Parathyroid adenoma (tissue), 2 donors: ENCODE data around the gene ARHGEF33.

Experiments
- H2AFZ ChIP-seq: fragments of 300-600 bp; sonication (generic); one replicate; pipeline ENCODE4 v1.7.0; 2017; ENCODE audit warnings: antibody characterized with exemption, mild to moderate bottlenecking
- H3K27ac ChIP-seq: fragments of 300-600 bp; sonication (generic); one replicate; pipeline ENCODE4 v1.7.0; 2017
- H3K27me3 ChIP-seq: fragments of 300-600 bp; sonication (generic); one replicate; pipeline ENCODE4 v1.7.0; 2017; ENCODE audit warnings: low read length; ENCODE audit not compliant: control insufficient read depth, insufficient read depth
- H3K36me3 ChIP-seq: fragments of 300-600 bp; sonication (generic); one replicate; pipeline ENCODE4 v1.7.0; 2017; ENCODE audit warnings: low read length; ENCODE audit not compliant: control insufficient read depth, insufficient read depth
- H3K4me1 ChIP-seq: fragments of 300-600 bp; sonication (generic); one replicate; pipeline ENCODE4 v1.7.0; 2017; ENCODE audit warnings: control low read depth
- H3K4me2 ChIP-seq: fragments of 300-600 bp; sonication (generic); one replicate; pipeline ENCODE4 v1.7.0; 2017; ENCODE audit warnings: low read length
- H3K4me3 ChIP-seq: fragments of 300-600 bp; sonication (generic); one replicate; pipeline ENCODE4 v1.7.0; 2017; ENCODE audit warnings: low read depth, low read length
- H3K79me2 ChIP-seq: fragments of 300-600 bp; sonication (generic); one replicate; pipeline ENCODE4 v1.7.0; 2017; ENCODE audit warnings: control low read depth
- H3K9ac ChIP-seq: fragments of 300-600 bp; sonication (generic); one replicate; pipeline ENCODE4 v1.7.0; 2017; ENCODE audit warnings: mild to moderate bottlenecking
- H3K9me3 ChIP-seq: fragments of 300-600 bp; sonication (generic); one replicate; pipeline ENCODE4 v1.7.0; 2017; ENCODE audit warnings: low read length; ENCODE audit not compliant: control insufficient read depth
- TF ChIP-seq, protein P1 (sequence below): fragments of 300-600 bp; sonication (generic); IDR thresholded peaks from one replicate; pipeline ENCODE4 v1.7.0; 2017; ENCODE audit warnings: antibody characterized with exemption, mild to moderate bottlenecking
- donor health status: primary hyperparathyroidism.

The ARHGEF33 gene

DNA sequence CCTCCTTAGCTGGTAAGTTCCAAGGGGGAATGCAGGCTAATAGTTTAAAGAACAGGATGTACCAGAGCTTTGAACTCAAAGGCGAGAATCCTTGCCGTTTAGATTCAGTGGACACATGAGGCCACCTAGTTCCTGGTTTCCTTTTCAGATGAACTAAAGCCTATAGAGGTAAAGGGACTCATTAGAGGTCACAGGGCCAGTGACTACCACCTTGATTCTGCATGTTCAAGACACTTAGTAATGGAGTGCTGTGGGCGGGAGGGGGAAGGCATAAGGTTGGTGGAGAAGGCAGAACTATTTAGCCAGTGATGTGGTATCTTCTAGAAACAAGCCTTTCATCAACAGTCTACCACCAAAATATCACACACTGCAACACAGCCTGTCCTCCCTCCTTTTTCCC, 47.9 kb downstream of the ARHGEF33 start:
- H2AFZ ChIP-seq = no peak overlapping the region
- H3K9me3 ChIP-seq = no peaks in the 10 kb centered on the region
- no peaks in the 10 kb centered on the region for H3K36me3 ChIP-seq
- no peak overlapping the region for H3K27ac ChIP-seq
- no peaks in the 10 kb centered on the region for H3K4me1 ChIP-seq
- TF ChIP-seq, protein P1, sequence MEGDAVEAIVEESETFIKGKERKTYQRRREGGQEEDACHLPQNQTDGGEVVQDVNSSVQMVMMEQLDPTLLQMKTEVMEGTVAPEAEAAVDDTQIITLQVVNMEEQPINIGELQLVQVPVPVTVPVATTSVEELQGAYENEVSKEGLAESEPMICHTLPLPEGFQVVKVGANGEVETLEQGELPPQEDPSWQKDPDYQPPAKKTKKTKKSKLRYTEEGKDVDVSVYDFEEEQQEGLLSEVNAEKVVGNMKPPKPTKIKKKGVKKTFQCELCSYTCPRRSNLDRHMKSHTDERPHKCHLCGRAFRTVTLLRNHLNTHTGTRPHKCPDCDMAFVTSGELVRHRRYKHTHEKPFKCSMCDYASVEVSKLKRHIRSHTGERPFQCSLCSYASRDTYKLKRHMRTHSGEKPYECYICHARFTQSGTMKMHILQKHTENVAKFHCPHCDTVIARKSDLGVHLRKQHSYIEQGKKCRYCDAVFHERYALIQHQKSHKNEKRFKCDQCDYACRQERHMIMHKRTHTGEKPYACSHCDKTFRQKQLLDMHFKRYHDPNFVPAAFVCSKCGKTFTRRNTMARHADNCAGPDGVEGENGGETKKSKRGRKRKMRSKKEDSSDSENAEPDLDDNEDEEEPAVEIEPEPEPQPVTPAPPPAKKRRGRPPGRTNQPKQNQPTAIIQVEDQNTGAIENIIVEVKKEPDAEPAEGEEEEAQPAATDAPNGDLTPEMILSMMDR = no peak
- no peaks in the 10 kb centered on the region for H3K27me3 ChIP-seq
- H3K9ac ChIP-seq = no peak overlapping the region
- H3K4me3 ChIP-seq = no peak overlapping the region
- no peaks in the 10 kb centered on the region for H3K79me2 ChIP-seq
- H3K4me2 ChIP-seq = no peak overlapping the region

DNA sequence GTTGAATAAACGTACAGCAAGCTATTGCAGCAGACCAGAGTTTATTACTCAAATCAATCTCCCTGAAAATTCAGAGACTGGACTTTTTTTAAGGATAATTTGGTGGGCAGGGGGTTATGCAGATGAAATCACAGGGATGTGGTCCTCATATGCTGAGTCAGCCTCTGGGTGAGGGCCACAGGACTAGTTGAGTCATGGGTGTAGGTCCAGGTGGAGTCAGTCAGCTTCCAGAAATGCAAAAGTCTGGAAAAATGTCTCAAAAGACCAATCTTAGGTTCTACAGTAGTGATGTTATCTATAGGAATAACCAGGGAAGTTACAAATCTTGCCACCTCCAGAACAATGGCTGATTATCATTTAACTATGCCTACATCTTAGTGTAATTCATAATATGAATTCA, 51.1 kb downstream of the ARHGEF33 start:
- no peaks in the 10 kb centered on the region for H3K9me3 ChIP-seq

DNA sequence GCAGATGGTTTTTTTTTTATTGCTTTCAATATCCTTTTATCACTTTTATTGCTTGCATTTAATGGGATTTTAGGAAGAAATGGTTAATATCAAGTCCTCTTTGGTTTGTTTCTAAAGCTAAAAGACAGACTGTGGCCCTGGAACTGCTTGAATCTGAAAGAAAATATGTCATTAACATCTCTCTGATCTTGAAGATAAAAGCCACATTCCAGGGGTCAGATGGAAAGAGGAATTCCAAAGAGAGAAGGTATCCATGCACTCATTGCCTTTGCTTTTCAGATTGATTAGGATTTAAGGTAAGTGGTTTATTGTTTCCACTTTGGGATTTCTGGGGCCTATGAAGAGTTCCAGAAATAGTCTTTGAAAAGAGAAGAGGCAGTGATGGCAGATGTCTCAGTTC, 54.1 kb downstream of the ARHGEF33 start:
- no peaks in the 10 kb centered on the region for H3K9me3 ChIP-seq

More for the DNA sequence above, 51.1 kb downstream of the ARHGEF33 start:
- H3K27me3 ChIP-seq = no peaks in the 10 kb centered on the region
- H3K36me3 ChIP-seq = no peaks in the 10 kb centered on the region
- no peak overlapping the region for H3K9ac ChIP-seq
- no peak overlapping the region for H3K4me2 ChIP-seq
- no peaks in the 10 kb centered on the region for H3K4me1 ChIP-seq
- no peak overlapping the region for H2AFZ ChIP-seq
- TF ChIP-seq, protein P1 = no peak
- no peak overlapping the region for H3K27ac ChIP-seq
- no peaks in the 10 kb centered on the region for H3K79me2 ChIP-seq
- no peak overlapping the region for H3K4me3 ChIP-seq

DNA sequence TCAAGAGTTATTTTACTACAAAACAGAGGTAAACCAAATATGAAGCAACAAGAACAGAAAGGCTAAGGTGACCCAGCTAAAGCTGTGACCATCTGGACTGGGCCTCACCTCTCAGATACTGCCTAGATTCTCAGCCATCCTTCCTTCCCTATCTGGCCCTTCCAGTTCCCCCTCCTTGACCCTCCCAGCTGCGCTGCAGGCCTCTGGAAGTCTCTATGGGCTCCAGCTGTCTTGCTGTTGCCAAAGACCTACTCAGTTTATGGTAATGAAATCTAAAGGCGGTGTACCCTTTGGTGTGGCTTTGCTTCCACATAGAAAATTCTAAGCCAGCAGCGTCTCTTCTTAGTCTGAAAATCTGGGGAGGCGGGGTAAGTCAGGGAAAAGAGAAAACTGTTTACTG, 55.7 kb downstream of the ARHGEF33 start:
- H3K36me3 ChIP-seq = no peaks in the 10 kb centered on the region

More for the DNA sequence above, 54.1 kb downstream of the ARHGEF33 start:
- H3K27me3 ChIP-seq = no peaks in the 10 kb centered on the region
- H3K36me3 ChIP-seq = no peaks in the 10 kb centered on the region
- H3K27ac ChIP-seq = no peak overlapping the region
- no peaks in the 10 kb centered on the region for H3K79me2 ChIP-seq
- H3K4me1 ChIP-seq = no peaks in the 10 kb centered on the region
- TF ChIP-seq, protein P1 = no peak
- no peak overlapping the region for H3K4me3 ChIP-seq
- H3K9ac ChIP-seq = no peak overlapping the region
- no peak overlapping the region for H2AFZ ChIP-seq
- H3K4me2 ChIP-seq = no peak overlapping the region

DNA sequence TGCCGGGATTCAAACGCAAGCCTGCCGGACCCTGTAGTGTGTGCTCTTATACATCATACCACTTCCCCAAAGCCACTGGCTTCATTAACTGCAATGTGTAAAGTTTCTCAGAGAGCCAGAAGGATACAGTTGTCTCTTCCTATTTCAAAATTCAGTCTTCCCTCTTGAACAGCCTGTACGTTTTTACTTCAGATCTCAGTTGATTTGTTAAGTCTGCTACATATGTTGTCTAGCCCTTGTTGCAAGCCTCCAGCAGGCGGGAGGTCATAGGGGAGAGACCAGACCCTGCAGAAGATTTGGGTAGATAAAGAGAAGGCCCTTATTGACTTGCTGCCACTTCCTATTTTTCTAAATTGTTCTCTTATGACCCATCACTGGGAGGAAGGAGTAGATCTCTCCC, 56.2 kb downstream of the ARHGEF33 start:
- H3K36me3 ChIP-seq = no peaks in the 10 kb centered on the region
- H3K4me2 ChIP-seq = no peak overlapping the region
- H2AFZ ChIP-seq = no peak overlapping the region
- no peaks in the 10 kb centered on the region for H3K9me3 ChIP-seq
- H3K9ac ChIP-seq = no peak overlapping the region
- H3K4me3 ChIP-seq = no peak overlapping the region
- H3K4me1 ChIP-seq = no peaks in the 10 kb centered on the region
- H3K27me3 ChIP-seq = no peaks in the 10 kb centered on the region
- TF ChIP-seq, protein P1 = no peak
- no peak overlapping the region for H3K27ac ChIP-seq
- no peaks in the 10 kb centered on the region for H3K79me2 ChIP-seq

More for the DNA sequence above, 55.7 kb downstream of the ARHGEF33 start:
- Histone ChIP-seq H3K9me3 (no peaks in the 10 kb centered on the region), H3K27me3 (no peaks in the 10 kb centered on the region), H3K27ac (no peak overlapping the region), H3K9ac (no peak overlapping the region), H3K4me2 (no peak overlapping the region), H3K79me2 (no peaks in the 10 kb centered on the region), H2AFZ (no peak overlapping the region), H3K4me3 (no peak overlapping the region), H3K4me1 (no peaks in the 10 kb centered on the region)
- TF ChIP-seq, protein P1 = no peak
